A549 (cell line): ENCODE results near the gene ACAD9.

Source experiments
- CBX8 ChIP-seq: fragments of 200-600 bp; sonication (generic); IDR thresholded peaks from 2 replicates; pipeline ENCODE4 v1.6.1; 2016
- POLR2A ChIP-seq: IDR thresholded peaks from 2 replicates; pipeline ENCODE4 v1.6.1; 2012; ENCODE audit warnings: mild to moderate bottlenecking, low read length
- SREBF2 ChIP-seq: fragments of 450-650 bp; IDR thresholded peaks from 2 replicates; pipeline ENCODE4 v1.6.1; 2014; ENCODE audit warnings: mild to moderate bottlenecking, moderate library complexity
- ZC3H11A ChIP-seq: fragments of 450-650 bp; IDR thresholded peaks from 2 replicates; pipeline ENCODE4 v1.6.1; 2014; ENCODE audit warnings: antibody characterized with exemption, mild to moderate bottlenecking
- TF ChIP-seq, protein P1 (sequence below): fragments of >200 bp; sonication (Bioruptor Twin); formaldehyde crosslinking; IDR thresholded peaks from 3 replicates; pipeline ENCODE4 v1.5.1; 2016
- TF ChIP-seq, protein P2 (sequence below): fragments of 250-450 bp; sonication (Bioruptor Pico); IDR thresholded peaks from 2 replicates; pipeline ENCODE4 v1.5.0; 2021; ENCODE audit warnings: mild to moderate bottlenecking, moderate library complexity, borderline replicate concordance

DNA sequence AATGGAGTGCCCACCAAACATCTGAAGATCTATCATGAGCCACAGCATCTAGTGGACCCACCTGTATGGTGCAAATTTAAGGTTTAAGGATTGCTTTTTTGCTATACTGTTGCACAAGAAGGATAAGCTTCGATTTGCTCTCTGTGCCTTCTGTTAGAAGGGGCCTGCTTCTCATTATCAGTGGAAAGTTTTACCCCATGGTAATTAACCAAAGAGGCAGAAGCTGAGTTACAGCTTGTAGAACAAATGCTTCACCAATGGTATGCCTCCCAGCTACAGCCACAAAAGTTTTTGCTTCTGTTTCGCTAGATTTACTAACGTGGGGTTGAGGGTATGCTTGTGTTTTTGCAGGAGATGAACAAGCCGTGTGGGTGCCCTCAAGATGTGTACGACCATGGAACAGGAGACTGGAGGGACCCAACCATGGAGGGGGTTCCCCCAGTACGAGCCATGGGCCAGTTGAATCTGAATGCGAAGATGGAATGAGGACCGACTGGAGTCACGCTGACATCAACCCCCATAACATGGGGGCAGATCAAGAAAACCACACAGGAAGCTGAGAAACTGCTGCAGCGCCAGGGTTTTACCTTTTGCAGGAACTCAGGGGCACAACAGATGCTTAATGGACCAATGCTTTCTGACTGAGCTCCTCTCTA, 43.5 kb downstream of the ACAD9 start:
- no peak for TF ChIP-seq SREBF2
- TF ChIP-seq, protein P1, sequence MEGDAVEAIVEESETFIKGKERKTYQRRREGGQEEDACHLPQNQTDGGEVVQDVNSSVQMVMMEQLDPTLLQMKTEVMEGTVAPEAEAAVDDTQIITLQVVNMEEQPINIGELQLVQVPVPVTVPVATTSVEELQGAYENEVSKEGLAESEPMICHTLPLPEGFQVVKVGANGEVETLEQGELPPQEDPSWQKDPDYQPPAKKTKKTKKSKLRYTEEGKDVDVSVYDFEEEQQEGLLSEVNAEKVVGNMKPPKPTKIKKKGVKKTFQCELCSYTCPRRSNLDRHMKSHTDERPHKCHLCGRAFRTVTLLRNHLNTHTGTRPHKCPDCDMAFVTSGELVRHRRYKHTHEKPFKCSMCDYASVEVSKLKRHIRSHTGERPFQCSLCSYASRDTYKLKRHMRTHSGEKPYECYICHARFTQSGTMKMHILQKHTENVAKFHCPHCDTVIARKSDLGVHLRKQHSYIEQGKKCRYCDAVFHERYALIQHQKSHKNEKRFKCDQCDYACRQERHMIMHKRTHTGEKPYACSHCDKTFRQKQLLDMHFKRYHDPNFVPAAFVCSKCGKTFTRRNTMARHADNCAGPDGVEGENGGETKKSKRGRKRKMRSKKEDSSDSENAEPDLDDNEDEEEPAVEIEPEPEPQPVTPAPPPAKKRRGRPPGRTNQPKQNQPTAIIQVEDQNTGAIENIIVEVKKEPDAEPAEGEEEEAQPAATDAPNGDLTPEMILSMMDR, result no peak
- TF ChIP-seq, protein P2, sequence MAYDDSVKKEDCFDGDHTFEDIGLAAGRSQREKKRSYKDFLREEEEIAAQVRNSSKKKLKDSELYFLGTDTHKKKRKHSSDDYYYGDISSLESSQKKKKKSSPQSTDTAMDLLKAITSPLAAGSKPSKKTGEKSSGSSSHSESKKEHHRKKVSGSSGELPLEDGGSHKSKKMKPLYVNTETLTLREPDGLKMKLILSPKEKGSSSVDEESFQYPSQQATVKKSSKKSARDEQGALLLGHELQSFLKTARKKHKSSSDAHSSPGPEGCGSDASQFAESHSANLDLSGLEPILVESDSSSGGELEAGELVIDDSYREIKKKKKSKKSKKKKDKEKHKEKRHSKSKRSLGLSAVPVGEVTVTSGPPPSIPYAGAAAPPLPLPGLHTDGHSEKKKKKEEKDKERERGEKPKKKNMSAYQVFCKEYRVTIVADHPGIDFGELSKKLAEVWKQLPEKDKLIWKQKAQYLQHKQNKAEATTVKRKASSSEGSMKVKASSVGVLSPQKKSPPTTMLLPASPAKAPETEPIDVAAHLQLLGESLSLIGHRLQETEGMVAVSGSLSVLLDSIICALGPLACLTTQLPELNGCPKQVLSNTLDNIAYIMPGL, result no peak
- no peak for TF ChIP-seq POLR2A
- TF ChIP-seq ZC3H11A, result no peak
- no peak for TF ChIP-seq CBX8
